Endothelial cell of hepatic sinusoid (primary cell): ENCODE measurements around the gene ARHGAP20.

ENCODE experiments used
- in situ Hi-C: cut with HindIII; loops from 2 replicates; pipeline ENCODE4 v1.10.0; 2017; ENCODE audit warnings: low sequenced_read_pairs

The ARHGAP20 gene, protein sequence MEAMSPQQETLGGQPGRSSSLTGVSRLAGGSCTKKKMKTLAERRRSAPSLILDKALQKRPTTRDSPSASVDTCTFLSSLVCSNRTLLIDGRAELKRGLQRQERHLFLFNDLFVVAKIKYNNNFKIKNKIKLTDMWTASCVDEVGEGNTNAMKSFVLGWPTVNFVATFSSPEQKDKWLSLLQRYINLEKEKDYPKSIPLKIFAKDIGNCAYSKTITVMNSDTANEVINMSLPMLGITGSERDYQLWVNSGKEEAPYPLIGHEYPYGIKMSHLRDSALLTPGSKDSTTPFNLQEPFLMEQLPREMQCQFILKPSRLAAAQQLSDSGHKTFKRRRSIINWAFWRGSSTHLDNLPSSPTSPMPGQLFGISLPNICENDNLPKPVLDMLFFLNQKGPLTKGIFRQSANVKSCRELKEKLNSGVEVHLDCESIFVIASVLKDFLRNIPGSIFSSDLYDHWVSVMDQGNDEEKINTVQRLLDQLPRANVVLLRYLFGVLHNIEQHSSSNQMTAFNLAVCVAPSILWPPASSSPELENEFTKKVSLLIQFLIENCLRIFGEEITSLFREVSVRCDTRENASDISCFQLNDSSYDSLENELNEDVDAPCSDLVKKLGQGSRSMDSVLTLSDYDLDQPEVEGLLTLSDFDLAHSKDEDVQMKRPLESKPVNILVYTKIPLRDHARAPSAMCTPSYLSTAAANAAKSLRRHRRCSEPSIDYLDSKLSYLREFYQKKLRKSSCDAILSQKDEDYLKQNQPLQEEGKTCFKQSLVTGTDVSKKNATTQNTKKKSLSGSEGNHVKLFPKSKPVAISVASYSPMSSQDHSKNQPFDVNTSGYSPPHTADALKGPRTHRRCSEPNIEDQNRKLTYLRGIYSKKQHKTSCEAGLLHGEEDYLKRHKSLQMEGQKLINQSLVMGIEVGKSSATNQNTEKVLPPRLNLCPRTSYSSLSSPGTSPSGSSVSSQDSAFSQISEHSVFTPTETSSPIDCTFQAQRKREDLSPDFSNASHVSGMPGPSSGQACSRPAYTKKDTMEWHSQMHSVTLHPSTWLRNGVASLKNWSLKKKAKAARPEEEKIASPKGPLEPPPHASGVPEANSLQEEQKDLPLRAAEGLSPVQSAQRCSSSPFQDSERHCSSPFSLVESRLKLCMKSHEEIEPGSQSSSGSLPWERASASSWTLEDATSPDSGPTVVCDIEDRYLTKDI

DNA sequence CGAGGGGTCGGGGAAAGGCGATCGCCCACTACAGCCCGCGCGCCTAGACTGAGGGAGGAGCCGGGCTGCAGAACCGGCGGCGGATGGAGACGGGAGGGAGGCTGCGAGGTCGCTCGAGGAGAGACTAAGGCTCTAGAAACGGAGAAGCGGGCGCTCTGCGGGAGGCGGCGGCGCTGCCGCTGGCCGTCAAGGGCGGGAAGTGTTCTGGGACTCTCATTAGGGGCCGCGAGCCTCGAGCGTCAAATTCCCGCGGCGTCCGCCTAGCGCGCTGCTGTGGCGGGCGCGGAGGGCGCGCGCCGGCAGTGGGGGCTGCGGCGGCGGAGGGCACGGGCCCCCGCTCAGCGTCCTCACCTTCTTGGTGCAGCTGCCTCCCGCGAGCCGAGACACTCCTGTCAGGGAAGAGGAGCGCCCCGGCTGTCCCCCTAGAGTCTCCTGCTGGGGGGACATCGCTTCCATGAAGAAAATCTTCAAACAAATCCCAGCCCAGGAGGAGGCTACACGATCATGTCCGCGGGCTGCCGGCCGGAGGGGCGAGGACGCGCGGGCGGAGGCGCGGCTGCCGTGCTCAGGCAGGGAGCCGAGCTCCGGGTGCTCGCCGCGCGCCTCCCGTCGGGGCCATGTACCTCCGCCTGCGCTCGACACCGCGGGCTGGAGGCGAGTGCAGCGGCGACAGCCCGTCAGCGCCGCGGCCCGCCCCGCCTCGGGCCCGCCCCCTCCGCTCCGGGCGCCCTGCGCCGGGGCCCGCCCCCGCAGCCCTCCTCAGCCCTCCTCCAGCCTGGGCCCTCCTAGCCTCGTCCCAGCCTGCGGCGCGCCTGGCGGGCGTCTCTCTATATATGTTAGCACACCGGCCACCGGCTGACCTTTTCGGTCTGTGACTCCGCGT, at the start of gene ARHGAP20:
Gene ARHGAP20, minus strand, starts transcription at position 662 of the 883 bp plus-strand sequence. Its CDS starts 206 bp downstream, at position 456.
- in situ Hi-C loops = no loop called here

DNA sequence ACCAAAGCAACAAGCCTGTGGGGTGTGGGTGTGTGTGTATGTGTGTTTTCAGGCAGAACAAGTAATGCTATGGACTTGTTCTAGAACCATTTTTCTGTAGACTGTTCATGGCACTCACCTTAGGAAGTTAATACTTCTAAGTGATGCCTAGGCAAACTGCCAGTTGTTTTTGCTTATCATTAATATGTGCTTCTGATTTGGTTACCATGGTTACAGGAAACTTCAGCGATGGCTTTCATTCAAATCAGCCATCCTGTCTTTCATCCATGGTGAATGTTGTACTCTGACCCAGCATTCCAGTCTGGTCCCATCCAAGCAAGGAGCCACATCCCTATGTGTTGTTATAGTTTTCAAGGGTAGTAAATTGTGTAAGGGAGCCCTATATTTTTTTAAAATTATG, 49.8 kb upstream of the ARHGAP20 start:
- in situ Hi-C loops = no loop called here

DNA sequence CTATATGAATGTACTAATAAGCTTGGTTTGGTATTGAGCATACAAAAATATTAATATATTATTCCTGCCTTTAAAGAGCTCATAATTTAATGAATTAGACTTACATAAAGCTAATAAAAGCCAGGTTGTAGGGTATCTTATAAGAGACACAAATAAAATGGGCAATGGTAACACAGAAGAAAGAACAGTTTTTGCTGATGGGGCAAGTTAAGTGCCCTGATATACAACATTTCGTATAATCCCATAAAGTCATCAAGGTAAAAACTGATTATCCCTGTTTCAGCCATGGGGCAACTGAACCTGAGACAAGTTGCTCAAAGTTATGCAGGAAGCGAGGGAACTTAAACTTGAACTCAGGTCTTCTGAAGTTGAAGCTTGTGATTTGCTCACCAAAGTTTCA, 48.9 kb upstream of the ARHGAP20 start:
- in situ Hi-C loops = no loop called here

DNA sequence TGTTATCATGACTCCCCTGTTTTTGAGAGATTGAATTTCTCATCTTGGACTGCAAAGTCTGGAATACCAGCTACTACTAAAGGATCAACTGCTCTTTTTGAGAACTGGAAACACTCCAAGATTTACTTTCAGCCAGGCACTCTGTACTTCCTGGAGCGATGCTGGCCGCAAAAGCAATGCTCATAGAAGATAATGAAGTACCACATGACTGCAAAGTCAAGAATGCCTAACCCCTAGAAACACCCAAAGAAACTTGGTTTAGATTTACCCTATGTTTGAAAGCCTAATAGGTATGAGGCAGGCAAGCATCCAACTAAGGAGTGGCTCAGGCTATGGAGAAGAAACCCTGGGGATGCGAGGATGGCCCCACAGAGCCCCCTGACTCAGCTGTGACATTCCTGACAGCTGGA, 47.7 kb upstream of the ARHGAP20 start:
- in situ Hi-C loops = no loop called here

DNA sequence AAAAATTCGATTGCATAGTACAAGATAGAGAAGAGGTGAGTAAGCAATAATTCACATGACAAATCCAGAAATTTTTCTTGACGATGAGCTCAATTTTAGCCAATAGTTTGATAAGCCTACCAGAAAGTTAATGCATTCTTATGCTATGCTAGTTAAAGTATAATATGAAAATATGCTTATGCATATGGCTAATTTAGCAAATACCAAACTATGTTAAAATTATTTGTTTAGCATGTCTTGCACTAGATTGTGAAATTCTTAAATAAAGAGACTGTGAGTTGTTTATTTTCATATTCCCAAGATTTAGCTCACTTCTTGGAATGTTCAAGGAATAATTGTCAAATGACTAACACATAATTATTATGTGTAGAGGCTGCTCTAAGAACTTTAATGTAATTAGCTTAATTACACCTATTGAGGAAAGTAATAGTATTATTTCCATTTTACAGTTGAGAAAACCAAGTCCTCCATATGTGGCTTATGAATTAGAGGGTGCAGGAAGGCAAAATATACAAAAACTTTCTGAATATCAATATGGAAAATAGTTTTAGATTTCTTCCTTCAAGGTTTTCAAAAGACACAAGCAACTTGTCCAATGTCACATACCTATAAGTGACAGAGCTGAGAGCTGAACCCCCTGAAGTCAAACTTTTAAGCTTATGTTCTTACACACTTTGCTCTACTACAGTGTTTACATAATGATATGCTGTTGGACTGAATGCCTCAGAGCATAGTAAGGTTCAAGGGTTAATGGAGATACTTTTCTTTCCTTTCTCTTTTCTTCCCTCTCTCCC, 45.9 kb upstream of the ARHGAP20 start:
- in situ Hi-C loops = no loop called here

DNA sequence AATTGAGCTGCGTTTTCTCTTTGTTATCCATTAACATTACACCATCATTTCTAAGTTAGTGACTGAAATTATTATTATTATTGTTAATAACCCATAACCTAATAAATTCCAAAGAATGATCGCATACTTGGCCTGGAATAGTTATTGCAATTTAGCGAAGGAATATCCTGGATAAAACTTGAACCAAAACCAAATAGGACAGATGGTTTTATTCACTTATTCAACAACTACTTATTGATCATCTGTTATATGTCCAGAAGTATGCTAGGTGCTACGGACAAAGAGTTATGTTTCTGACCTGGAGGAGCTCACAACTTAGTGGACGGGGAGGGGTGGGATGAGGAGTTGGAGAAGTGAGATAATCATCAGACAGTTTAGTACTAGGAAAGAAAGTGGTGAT, 44.8 kb upstream of the ARHGAP20 start:
- in situ Hi-C loops = no loop called here

DNA sequence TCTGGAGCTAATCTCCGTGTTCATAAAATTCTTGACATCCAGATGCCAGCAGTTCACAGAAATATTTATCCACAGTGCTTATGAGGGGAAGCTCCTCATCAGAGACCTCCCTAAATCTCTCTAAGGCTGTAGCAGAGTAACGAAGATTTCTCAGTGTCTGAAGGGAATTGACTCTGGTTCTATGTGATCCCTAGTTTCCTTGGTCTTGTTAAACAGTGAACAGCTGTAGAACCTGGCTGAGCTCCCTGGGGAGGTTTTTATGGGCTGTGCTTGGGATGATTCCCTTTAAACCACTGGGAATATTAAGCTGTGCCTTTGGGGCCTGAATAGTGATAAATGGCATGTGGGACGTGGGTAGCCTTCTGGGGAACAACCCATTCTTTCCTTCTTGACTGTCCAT, 43.7 kb upstream of the ARHGAP20 start:
- in situ Hi-C loops = no loop called here

DNA sequence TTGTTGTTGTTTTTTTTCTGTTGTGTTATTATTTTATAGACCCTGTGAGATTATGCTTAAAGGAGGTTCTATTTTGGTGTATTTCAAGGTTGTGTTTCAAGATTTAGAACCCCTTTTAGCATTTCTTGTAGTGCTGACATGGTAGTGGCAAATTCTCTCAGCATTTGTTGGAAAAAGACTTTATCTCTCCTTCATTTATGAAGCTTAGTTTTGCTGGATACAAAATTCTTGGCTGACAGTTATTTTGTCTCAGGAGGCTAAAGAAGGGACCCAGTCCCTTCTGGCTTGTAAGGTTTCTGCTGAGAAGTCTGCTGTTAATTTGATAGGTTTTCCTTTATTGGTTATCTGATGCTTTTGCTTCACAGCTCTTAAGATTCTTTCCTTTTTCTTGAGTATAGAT, 40.7 kb upstream of the ARHGAP20 start:
- in situ Hi-C loops = no loop called here

DNA sequence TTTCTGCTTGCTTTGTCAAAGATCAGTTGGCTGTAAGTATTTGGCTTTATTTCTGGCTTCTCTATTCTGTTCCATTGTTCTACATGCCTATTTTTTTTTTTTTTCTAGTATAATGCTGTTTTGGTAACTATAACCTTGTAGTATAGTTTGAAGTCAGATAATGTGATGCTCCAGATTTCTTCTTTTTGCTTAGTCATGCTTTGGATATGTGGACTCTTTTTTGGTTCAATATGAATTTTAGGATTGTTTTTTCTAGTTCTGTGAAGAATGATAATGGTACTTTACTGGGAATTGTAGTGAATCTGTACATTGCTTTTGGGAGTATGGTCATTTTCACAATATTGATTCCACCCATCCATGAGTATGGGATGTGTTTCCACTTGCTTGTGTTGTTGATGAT, 37.9 kb upstream of the ARHGAP20 start:
- in situ Hi-C loops = no loop called here

DNA sequence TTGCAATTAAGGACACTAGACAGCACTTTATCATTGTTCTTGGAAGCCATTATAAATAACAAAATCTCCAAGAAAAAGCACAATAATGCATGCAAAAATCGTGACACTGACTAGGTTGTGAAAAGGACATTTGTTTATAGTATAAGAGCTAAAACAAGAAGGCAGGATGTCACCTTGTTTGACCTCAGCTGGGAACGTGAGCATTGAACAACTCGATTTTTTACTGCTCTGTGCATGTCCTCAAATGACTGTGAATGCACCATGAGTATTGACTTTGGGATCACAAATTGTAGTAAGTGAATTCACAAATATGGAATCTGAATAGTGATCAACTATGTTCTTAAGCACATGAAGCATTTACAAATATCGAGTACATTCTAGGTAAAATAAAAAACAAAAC, 35.3 kb upstream of the ARHGAP20 start:
- in situ Hi-C loops = no loop called here

DNA sequence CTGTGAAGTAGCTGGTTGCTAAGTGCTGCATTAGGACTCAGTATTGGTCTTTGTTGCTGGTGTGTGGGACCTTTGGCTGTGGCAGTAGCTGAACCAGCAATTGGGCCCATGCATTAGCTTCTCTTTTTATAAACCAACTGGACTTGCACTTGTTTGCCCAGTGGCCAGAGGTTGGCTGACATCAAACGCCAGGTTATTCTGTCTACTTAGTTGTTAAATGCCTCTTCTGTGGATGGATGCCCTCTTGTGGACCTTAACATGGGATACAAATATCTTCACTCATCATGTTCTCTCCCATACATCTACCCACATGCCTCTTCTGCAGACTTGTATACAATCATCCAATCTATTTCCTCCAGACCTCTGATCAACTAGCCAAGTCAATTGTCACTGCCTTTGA, 26.4 kb upstream of the ARHGAP20 start:
- in situ Hi-C loops = no loop called here

DNA sequence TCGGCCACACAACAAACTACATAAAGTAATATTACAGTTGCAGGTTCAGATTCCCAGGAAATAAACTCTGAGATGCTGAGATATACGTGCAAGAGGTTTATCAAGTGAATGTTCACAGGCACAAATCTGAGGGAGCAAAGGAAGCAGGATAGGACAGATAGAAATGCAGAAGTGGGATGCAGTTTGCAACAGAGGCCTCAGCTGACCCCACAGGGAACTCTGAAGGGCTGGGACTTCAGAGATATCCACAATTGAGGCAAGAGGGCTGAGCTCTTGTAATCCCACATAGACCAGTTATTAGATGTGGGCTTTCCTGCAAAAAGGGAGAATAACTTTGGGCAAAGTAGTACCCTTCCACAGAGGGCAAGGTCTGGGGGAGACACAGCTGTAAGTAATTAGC, 25.4 kb upstream of the ARHGAP20 start:
- in situ Hi-C loops = no loop called here

DNA sequence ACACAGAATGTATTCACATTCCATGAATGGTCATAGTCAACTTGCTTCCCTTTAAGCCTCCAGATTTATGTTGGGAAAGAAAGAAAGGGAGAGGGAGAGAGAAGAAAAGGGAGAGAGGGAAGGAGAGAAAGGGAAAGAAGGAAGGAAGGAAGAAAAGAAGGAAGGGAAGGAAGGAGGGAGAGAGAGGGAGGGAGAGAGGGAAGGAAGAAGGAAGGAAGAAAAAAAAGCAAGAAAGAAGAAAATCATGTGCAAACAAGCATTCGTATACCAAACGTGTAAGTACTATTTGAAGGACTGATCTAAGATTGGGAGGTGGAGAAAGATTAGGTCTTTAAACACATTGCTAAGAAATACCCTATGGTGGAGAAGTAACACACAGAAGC, 23.9 kb upstream of the ARHGAP20 start:
- in situ Hi-C loops = no loop called here

DNA sequence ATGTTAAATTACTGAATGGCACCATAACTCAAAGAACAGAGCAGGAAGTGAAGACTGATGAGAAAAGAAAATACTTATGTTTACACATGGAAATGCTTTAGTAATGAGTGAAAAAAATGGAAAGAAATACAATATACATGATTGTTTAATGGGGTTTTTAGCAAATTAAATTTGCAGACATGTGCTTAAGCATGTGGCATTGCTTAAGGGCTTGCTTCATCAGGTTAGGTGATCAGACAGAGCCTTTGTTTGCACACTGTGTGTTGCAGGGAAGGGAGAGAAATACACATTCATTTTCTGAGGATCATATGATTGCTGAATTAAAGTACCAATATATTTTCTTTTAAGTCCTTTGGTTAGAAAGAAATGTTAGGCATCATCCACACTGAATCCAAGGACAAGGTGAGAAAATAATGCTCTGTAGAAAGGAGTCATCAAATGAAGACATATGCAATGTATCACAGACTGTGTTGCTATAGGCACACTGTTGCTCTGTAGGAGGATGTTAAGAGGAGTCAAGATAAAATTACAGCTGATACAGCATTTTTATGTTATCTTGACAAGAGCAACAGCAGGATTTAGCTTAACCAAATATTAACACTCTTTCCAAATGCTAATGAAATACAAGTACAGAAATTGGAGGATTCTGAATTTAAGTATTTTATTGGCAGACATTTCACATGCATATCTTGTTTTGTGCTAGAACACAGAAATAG, 23.4 kb upstream of the ARHGAP20 start:
- in situ Hi-C loops = no loop called here

DNA sequence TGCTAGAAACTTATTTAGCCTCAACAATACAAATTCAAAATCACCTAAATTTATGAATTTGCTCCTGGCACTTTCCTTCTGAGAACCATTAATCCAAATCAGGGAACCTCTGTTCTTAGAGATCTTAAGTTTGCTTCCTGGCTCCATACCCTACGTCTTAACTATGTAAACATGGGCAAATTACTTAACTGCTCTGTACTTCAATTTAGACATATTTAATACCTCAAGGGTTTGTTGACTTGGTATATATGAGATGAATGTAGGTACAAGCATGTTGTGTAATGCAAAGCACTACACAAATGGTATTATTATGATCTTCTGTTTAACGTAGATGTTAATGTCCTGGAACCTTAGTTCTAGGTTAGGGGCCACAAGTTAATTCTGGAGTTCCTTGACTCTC, 22.6 kb upstream of the ARHGAP20 start:
- in situ Hi-C loops = no loop called here

DNA sequence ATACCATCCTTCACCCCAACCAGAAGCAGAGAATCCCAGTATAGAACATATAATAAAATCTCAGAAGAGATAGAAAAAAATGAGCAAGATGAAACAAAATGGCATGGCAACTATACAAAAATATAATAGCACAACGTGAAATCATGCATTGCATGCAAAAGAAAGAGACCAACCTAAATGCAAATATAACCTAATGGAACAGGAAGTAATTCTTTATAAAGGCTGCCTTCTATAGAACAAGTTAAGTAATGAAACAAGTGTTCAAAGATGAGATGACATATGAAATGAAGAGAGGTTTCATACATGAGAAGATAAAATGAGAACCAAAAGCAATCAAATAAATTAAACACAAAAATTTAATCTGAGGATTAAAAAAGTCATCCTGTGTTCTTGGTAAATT, 18.5 kb upstream of the ARHGAP20 start:
- in situ Hi-C loops = no loop called here

DNA sequence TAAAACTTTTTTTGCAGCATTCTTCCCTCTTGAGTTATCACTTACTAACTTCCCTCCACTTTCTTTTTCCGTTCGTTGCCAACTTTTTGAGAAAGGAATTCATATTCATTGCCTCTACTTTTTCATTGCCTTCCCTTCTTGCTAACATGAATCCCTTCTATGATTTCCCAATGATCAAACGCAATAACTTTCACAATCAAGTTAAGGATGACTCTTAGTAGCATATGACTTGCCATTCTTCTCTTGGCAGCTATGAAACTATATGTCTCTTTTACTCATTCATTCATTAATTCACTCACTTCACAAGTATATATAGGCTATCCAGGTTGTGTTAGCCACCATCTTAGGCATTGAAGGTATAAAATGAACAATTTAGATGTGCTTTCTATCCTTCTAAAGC, 16.6 kb upstream of the ARHGAP20 start:
- in situ Hi-C loops = no loop called here

DNA sequence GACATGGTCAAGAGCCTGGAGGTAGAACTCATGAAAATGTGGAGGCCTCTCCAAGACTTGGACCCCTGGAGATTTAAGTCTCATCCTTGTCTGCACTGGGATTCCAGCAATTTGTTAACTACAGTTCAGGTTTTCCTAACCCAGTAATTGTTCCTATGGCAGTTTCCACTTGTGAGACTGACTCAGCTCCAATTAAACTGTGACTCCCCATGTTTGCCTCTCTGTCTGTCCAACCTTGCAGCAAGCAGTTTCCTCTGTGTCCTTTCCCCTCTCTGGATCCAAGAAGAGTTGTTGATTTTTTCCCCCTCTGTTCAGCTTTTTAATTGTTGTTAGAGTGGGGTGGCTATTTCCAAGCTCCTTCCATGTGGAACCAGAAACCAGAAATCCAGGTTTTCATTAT, 16.2 kb upstream of the ARHGAP20 start:
- in situ Hi-C loops = no loop called here

DNA sequence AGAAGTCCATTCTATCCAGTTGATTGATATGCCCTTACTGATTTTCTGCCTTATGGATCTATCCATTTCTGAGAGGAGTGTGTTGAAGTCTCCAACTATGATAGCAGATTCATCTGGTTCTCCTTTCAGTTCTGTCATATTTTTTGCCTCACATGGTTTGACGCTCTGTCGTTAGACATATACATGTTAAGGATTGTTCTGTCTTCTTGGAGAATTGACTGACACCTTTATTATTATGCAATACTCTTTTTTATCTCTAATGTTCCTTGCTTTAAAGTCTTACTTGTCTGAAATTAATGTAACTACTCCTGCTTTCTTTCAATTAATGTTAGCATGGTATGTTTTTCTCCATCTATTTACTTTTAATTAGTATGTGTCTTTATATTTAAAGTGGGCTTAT, 12.1 kb upstream of the ARHGAP20 start:
- in situ Hi-C loops = no loop called here
